K562 (cell line): Measurements from ENCODE around the gene PPFIA3. TPM values are rescaled to one million over a fixed set of nuclear protein-coding genes. Genes with fewer than 3 reads are reported as not detected.

Experiments used
- AFF1 ChIP-seq, 2 experiments: fragments of 450-650 bp; IDR thresholded peaks; 2 replicates each; pipeline ENCODE4 v1.6.1; 2018; ENCODE audit warnings: mild to moderate bottlenecking in 2 of 2, low read depth in 1 of 2; ENCODE audit not compliant: partially characterized antibody in 2 of 2
- BRCA1 ChIP-seq, 2 experiments: fragments of 450-650 bp in 1 of 2; sonication (generic) in 1 of 2; formaldehyde crosslinking in 1 of 2; IDR thresholded peaks; 2 replicates each; pipeline versions ENCODE4 v1.5.0 to v1.6.1; 2017 to 2020; ENCODE audit warnings: mild to moderate bottlenecking in 1 of 2, missing genetic modification reagents in 1 of 2
- DLX4 ChIP-seq: fragments of 250-450 bp; sonication (Bioruptor Pico); IDR thresholded peaks from 2 replicates; pipeline ENCODE4 v1.6.1; 2021; ENCODE audit warnings: mild to moderate bottlenecking
- MEF2D ChIP-seq: conservative IDR thresholded peaks from 2 replicates; pipeline ENCODE4 v1.6.1; 2016; ENCODE audit warnings: low read depth, missing genetic modification characterization, missing compliant biosample characterization
- MGA ChIP-seq: fragments of 450-650 bp; IDR thresholded peaks from 2 replicates; pipeline ENCODE4 v1.6.1; 2016; ENCODE audit warnings: mild to moderate bottlenecking, moderate library complexity
- SREBF2 ChIP-seq: sonication (generic); formaldehyde crosslinking; IDR thresholded peaks from 2 replicates; pipeline ENCODE4 v1.4.0; 2020; ENCODE audit warnings: mild to moderate bottlenecking, missing genetic modification reagents
- YY1 ChIP-seq, 3 experiments: IDR thresholded peaks; 2 replicates each; pipeline ENCODE4 v1.6.1; 2011; ENCODE audit warnings: low read length in 2 of 3, mild to moderate bottlenecking in 2 of 3, moderate library complexity in 2 of 3, borderline replicate concordance in 1 of 3, control low read depth in 1 of 3, low read depth in 1 of 3; ENCODE audit not compliant: insufficient read depth in 3 of 3, insufficient replicate concordance in 2 of 3, control insufficient read depth in 1 of 3, insufficient read length in 1 of 3; ENCODE audit errors: extremely low read depth in 1 of 3
- ZKSCAN3 ChIP-seq: fragments of 250-450 bp; sonication (Bioruptor Pico); IDR thresholded peaks from 2 replicates; pipeline ENCODE4 v1.4.0; 2020
- ZNF785 ChIP-seq: fragments of 250-450 bp; sonication (Bioruptor Pico); IDR thresholded peaks from 2 replicates; pipeline ENCODE4 v1.4.0; 2020; ENCODE audit warnings: mild to moderate bottlenecking
- ZSCAN29 ChIP-seq: fragments of 450-650 bp; IDR thresholded peaks from 2 replicates; pipeline ENCODE4 v1.6.1; 2017
- polyA plus RNA-seq, 8 experiments: library from polyadenylated mRNA; depleted of rRNA in 4 of 8; stranded (reverse) in 5 of 8; unstranded in 3 of 8; fragments of >200 nt; fragmentation: Nextera tagmentation in 2 of 8; fragmentation: Illumina TruSeq in 1 of 8; extraction: Ambion mirVana in 2 of 8; extraction: Trizol in 1 of 8; gene quantifications; 2 replicates each; pipeline versions ENCODE4 v1.2.1 to v1.2.3, GENCODE V29; 2011 to 2014; ENCODE audit warnings: inconsistent platforms in 1 of 8, missing spikeins in 1 of 8
- total RNA-seq, 7 experiments: library from RNA; depleted of rRNA in 6 of 7; stranded (reverse); fragments of >200 nt in 6 of 7; fragmentation: Illumina TruSeq in 2 of 7; extraction: Trizol in 2 of 7; gene quantifications; 2 replicates each; pipeline versions ENCODE4 v1.2.1 to v1.2.3, GENCODE V29; 2011 to 2021; ENCODE audit warnings: low replicate concordance in 1 of 7

The PPFIA3 gene
- total and polyA plus RNA-seq, 9 of the 15 experiments (the other 6 are each of a cell fraction or from before 2014, with no cell fraction given), result 0.10 to 53.0 (median 17.6) TPM

DNA sequence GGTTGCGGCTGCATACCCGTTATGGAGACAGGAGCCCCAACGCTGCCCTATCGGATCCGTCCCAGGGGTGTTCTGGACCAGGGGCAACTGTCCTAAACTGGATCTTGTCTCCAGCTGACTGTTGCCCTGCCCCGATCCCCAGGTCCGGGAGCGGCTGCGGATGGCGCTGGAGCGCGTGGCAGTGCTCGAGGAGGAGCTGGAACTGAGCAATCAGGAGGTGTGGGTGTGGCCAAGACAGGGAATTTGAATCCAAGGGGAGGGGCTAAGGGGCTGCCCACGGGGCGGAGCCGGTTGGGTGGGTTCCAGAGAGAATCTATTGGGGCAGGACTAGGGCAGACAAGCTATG lies 9.9 kb downstream of the PPFIA3 start (continued):
- TF ChIP-seq MGA (no peak; the same call in 1 of the 2 replicates), ZSCAN29 (no peak), BRCA1 (IDR thresholded peaks at IDR 0.05) (no peak), BRCA1 (CRISPR knock-in tag; IDR thresholded peaks at IDR 0.05) (no peak), SREBF2 (CRISPR knock-in tag) (no peak), DLX4 (CRISPR knock-in tag) (no peak), ZNF785 (CRISPR knock-in tag) (no peak), AFF1 (IDR thresholded peaks at IDR 0.05; ENCODE audit: low read depth in 1 of 2, partially characterized antibody in 2 of 2) (no peak), ZKSCAN3 (no peak), MEF2D (tag) (no peak), YY1 (IDR thresholded peaks at IDR 0.05; ENCODE audit: borderline replicate concordance in 1 of 3, control insufficient read depth in 1 of 3, extremely low read depth in 1 of 3, insufficient read depth in 3 of 3, insufficient read length in 1 of 3, insufficient replicate concordance in 2 of 3, low read depth in 1 of 3, low read length in 2 of 3) (no peak)
